Measurements from ENCODE around the gene SNCA.

The SNCA gene

DNA sequence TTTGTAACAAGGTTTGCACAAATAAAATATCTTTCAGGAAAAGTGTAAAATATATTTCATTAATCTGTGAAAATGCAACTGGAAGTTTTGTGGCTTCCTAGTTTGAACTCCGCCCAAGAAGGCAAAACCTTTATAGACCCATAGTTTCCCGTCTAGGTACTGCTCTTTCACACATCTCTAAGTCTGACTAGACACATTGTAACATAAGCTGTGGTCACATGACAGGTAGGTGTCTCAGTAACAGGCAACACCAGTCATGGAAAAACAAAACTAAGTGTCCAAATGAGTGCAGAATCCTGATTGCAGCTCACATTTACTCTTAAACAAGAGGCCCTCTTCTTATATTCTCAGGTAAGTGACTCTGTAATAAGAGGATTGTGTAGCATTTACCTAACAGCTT, 55.6 kb downstream of the SNCA start:
- Histone ChIP-seq H3K9me3 (ENCODE audit: control insufficient read depth, insufficient read depth, low read length) (no peaks in the 10 kb centered on the region), H3K9me2 (replicated peaks; ENCODE audit: control insufficient read depth, low read length) (no peaks in the 10 kb centered on the region), H3K27me3 (ENCODE audit: control insufficient read depth, low read length) (no peaks in the 10 kb centered on the region), H3K4me3 (ENCODE audit: low read length) (no peak overlapping the region), H3F3A (ENCODE audit: control insufficient read depth, insufficient read depth) (no peaks in the 10 kb centered on the region), H3K4me1 (ENCODE audit: control insufficient read depth, low read length) (no peaks in the 10 kb centered on the region), H3K4me2 (ENCODE audit: low read length) (no peak overlapping the region), H3K36me3 (ENCODE audit: control insufficient read depth, low read length) (no peaks in the 10 kb centered on the region), H4K20me1 (ENCODE audit: control insufficient read depth, insufficient read depth, low read depth, low read length) (no peaks in the 10 kb centered on the region), H3K79me2 (ENCODE audit: control insufficient read depth, low read length) (no peaks in the 10 kb centered on the region), H3K27ac (ENCODE audit: low read depth, low read length) (no peak overlapping the region)
- TF ChIP-seq EZH2phosphoT487 (IDR thresholded peaks at IDR 0.05; ENCODE audit: borderline replicate concordance, low read length), result no peak
- TF ChIP-seq, protein P1, sequence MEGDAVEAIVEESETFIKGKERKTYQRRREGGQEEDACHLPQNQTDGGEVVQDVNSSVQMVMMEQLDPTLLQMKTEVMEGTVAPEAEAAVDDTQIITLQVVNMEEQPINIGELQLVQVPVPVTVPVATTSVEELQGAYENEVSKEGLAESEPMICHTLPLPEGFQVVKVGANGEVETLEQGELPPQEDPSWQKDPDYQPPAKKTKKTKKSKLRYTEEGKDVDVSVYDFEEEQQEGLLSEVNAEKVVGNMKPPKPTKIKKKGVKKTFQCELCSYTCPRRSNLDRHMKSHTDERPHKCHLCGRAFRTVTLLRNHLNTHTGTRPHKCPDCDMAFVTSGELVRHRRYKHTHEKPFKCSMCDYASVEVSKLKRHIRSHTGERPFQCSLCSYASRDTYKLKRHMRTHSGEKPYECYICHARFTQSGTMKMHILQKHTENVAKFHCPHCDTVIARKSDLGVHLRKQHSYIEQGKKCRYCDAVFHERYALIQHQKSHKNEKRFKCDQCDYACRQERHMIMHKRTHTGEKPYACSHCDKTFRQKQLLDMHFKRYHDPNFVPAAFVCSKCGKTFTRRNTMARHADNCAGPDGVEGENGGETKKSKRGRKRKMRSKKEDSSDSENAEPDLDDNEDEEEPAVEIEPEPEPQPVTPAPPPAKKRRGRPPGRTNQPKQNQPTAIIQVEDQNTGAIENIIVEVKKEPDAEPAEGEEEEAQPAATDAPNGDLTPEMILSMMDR (IDR thresholded peaks at IDR 0.05; ENCODE audit: low read depth, low read length, poor library complexity, severe bottlenecking), result no peak

DNA sequence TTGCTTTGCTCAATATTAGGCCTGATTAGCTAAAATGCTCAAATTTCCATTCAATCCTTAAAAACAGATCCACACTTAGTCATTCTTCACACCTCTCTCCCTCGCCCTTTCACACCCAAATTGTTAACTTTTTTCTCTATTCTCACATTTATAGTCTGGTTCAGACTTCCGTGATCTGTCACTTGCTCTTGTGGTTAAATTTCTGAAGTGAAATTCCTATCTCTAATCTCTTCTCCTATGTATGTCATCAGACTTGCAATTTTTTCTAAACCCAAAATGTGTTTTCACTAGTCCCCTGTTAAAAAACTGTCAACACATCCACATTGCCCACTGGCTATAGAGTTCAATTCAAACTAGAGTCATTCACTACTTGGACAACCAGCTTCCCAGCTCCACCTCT, 63.2 kb downstream of the SNCA start:
- Histone ChIP-seq H4K20me1 (ENCODE audit: control insufficient read depth, insufficient read depth, low read depth, low read length) (no peaks in the 10 kb centered on the region), H3F3A (ENCODE audit: control insufficient read depth, insufficient read depth) (no peaks in the 10 kb centered on the region), H3K9me3 (ENCODE audit: control insufficient read depth, insufficient read depth, low read length) (no peaks in the 10 kb centered on the region), H3K79me2 (ENCODE audit: control insufficient read depth, low read length) (no peaks in the 10 kb centered on the region), H3K4me3 (ENCODE audit: low read length) (no peak overlapping the region), H3K9me2 (replicated peaks; ENCODE audit: control insufficient read depth, low read length) (no peaks in the 10 kb centered on the region), H3K36me3 (ENCODE audit: control insufficient read depth, low read length) (no peaks in the 10 kb centered on the region), H3K27ac (ENCODE audit: low read depth, low read length) (no peak overlapping the region), H3K27me3 (ENCODE audit: control insufficient read depth, low read length) (no peaks in the 10 kb centered on the region), H3K4me2 (ENCODE audit: low read length) (no peak overlapping the region), H3K4me1 (ENCODE audit: control insufficient read depth, low read length) (no peaks in the 10 kb centered on the region)
- TF ChIP-seq EZH2phosphoT487 (IDR thresholded peaks at IDR 0.05; ENCODE audit: borderline replicate concordance, low read length), result no peak
- TF ChIP-seq, protein P1 (IDR thresholded peaks at IDR 0.05; ENCODE audit: low read depth, low read length, poor library complexity, severe bottlenecking), result no peak

DNA sequence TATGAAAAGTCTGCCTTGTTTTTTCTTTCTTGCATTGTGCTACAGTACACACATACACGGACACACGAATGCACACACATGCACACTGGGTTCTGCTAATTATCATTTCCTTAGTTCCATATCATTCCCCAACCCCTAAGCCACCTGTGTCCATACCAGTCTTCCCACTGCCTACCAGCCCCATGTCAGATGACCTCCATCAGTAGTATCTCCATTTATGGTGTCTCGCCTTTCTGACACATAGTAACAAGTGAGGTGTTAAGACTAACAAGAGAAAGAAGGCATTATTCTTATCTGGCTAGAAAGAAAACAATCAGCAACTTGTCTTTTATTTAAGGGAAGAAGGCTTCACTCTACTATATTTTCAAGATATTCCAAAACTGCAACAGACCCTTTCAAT, 67.1 kb downstream of the SNCA start:
- H3K79me2 ChIP-seq (ENCODE audit: control insufficient read depth, low read length), result no peaks in the 10 kb centered on the region
- no peaks in the 10 kb centered on the region for H3K36me3 ChIP-seq (ENCODE audit: control insufficient read depth, low read length)
- no peaks in the 10 kb centered on the region for H3K9me3 ChIP-seq (ENCODE audit: control insufficient read depth, insufficient read depth, low read length)
- no peak overlapping the region for H3K27ac ChIP-seq (ENCODE audit: low read depth, low read length)
- no peaks in the 10 kb centered on the region for H3K27me3 ChIP-seq (ENCODE audit: control insufficient read depth, low read length)
- no peaks in the 10 kb centered on the region for H3K9me2 ChIP-seq (replicated peaks; ENCODE audit: control insufficient read depth, low read length)
- H3K4me3 ChIP-seq (ENCODE audit: low read length), result no peak overlapping the region
- no peaks in the 10 kb centered on the region for H3K4me1 ChIP-seq (ENCODE audit: control insufficient read depth, low read length)
- TF ChIP-seq, protein P1 (IDR thresholded peaks at IDR 0.05; ENCODE audit: low read depth, low read length, poor library complexity, severe bottlenecking), result no peak
- TF ChIP-seq EZH2phosphoT487 (IDR thresholded peaks at IDR 0.05; ENCODE audit: borderline replicate concordance, low read length), result no peak
- no peaks in the 10 kb centered on the region for H4K20me1 ChIP-seq (ENCODE audit: control insufficient read depth, insufficient read depth, low read depth, low read length)
- no peaks in the 10 kb centered on the region for H3F3A ChIP-seq (ENCODE audit: control insufficient read depth, insufficient read depth)
- no peak overlapping the region for H3K4me2 ChIP-seq (ENCODE audit: low read length)

DNA sequence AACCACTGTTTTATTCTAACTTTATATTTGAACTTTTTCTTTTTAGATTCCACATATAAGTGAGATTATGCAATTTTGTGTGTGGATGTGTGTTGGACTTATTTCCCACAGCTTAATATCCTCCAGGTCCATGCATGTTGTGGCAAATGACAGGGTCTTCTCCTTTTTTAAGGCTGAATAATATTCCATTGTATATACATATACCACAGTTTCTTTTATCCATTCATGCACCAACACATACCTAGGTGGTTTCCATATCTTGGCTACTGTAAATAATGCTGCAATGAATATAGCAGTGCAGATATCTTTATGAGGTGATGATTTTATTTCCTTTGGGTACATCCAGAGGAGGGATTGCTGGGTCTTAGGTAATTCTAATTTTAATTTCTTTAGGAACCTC, 69.0 kb downstream of the SNCA start:
- H3K27ac ChIP-seq (ENCODE audit: low read depth, low read length), result no peak overlapping the region

More for the DNA sequence above, 69.0 kb downstream of the SNCA start:
- Histone ChIP-seq H3K9me2 (replicated peaks; ENCODE audit: control insufficient read depth, low read length) (no peaks in the 10 kb centered on the region), H3K4me3 (ENCODE audit: low read length) (no peak overlapping the region), H3K9me3 (ENCODE audit: control insufficient read depth, insufficient read depth, low read length) (no peaks in the 10 kb centered on the region), H3K4me1 (ENCODE audit: control insufficient read depth, low read length) (no peaks in the 10 kb centered on the region), H3K36me3 (ENCODE audit: control insufficient read depth, low read length) (no peaks in the 10 kb centered on the region), H4K20me1 (ENCODE audit: control insufficient read depth, insufficient read depth, low read depth, low read length) (no peaks in the 10 kb centered on the region), H3K4me2 (ENCODE audit: low read length) (no peak overlapping the region), H3K79me2 (ENCODE audit: control insufficient read depth, low read length) (no peaks in the 10 kb centered on the region), H3F3A (ENCODE audit: control insufficient read depth, insufficient read depth) (no peaks in the 10 kb centered on the region), H3K27me3 (ENCODE audit: control insufficient read depth, low read length) (no peaks in the 10 kb centered on the region)
- TF ChIP-seq EZH2phosphoT487 (IDR thresholded peaks at IDR 0.05; ENCODE audit: borderline replicate concordance, low read length), result no peak
- TF ChIP-seq, protein P1 (IDR thresholded peaks at IDR 0.05; ENCODE audit: low read depth, low read length, poor library complexity, severe bottlenecking), result no peak
